SH-SY5Y (cell line): ENCODE measurements around the gene CEP131.

ENCODE experiments used
- GATA2 ChIP-seq: IDR thresholded peaks from 2 replicates; pipeline ENCODE4 v1.6.1; 2011; ENCODE audit warnings: mild to moderate bottlenecking, low read depth, low read length
- GATA3 ChIP-seq: IDR thresholded peaks from 2 replicates; pipeline ENCODE4 v1.6.1; 2011; ENCODE audit warnings: low read depth, mild to moderate bottlenecking, low read length, moderate library complexity

GRCh38 chr17:81152288-81152828 lies 70.4 kb downstream of the CEP131 start:
- TF ChIP-seq GATA3, result no peak
- TF ChIP-seq GATA2, result no peak
